K562 (cell line): ENCODE data around the gene FAM117A. TPM values are rescaled to one million over a fixed set of nuclear protein-coding genes. Genes with fewer than 3 reads are reported as not detected.
A peak's percentile ranks its signal among the peaks of the same experiment; 100 is the strongest.

Experiments
- ARID2 ChIP-seq: fragments of 450-650 bp; IDR thresholded peaks from 2 replicates; pipeline ENCODE4 v1.6.1; 2017; ENCODE audit warnings: antibody characterized with exemption, mild to moderate bottlenecking
- BHLHE40 ChIP-seq: IDR thresholded peaks from 2 replicates; pipeline ENCODE4 v1.6.1; 2011; ENCODE audit warnings: low read length, improper control_type of control experiment
- CBFB ChIP-seq: sonication (generic); formaldehyde crosslinking; IDR thresholded peaks from 2 replicates; pipeline ENCODE4 v1.4.0; 2020; ENCODE audit warnings: mild to moderate bottlenecking, missing genetic modification reagents
- CGGBP1 ChIP-seq: fragments of 250-450 bp; sonication (Bioruptor Pico); IDR thresholded peaks from 2 replicates; pipeline ENCODE4 v1.9.0; 2021; ENCODE audit warnings: mild to moderate bottlenecking
- CHAMP1 ChIP-seq: fragments of 450-650 bp; IDR thresholded peaks from 2 replicates; pipeline ENCODE4 v1.6.1; 2016; ENCODE audit warnings: mild to moderate bottlenecking
- DEAF1 ChIP-seq: fragments of 450-650 bp; formaldehyde crosslinking; IDR thresholded peaks from 2 replicates; pipeline ENCODE4 v1.4.0; 2020; ENCODE audit warnings: mild to moderate bottlenecking, moderate library complexity
- ESRRB ChIP-seq: fragments of 250-450 bp; sonication (Bioruptor Pico); IDR thresholded peaks from 2 replicates; pipeline ENCODE4 v1.5.0; 2020; ENCODE audit warnings: mild to moderate bottlenecking, moderate library complexity, borderline replicate concordance
- HNRNPUL1 ChIP-seq: fragments of 200-400 bp; formaldehyde crosslinking; IDR thresholded peaks from 2 replicates; pipeline ENCODE4 v1.6.1; 2017; ENCODE audit warnings: low read length
- MAZ ChIP-seq, 2 experiments: fragments of 450-650 bp in 1 of 2; sonication (generic) in 1 of 2; formaldehyde crosslinking; IDR thresholded peaks in 1 of 2; conservative IDR thresholded peaks in 1 of 2; 2 replicates each; pipeline versions ENCODE4 v1.4.0 to v1.5.0; 2020; ENCODE audit warnings: mild to moderate bottlenecking in 1 of 2, missing genetic modification reagents in 1 of 2
- RFX1 ChIP-seq: fragments of 450-650 bp; IDR thresholded peaks from 2 replicates; pipeline ENCODE4 v1.6.1; 2016; ENCODE audit warnings: mild to moderate bottlenecking, moderate library complexity
- RHOXF2B ChIP-seq: fragments of 250-450 bp; sonication (Bioruptor Pico); conservative IDR thresholded peaks from 2 replicates; pipeline ENCODE4 v1.5.1; 2021
- SRSF3 ChIP-seq: fragments of 200-400 bp; formaldehyde crosslinking; IDR thresholded peaks from 2 replicates; pipeline ENCODE4 v1.6.1; 2016; ENCODE audit warnings: mild to moderate bottlenecking, low read length, moderate library complexity; ENCODE audit not compliant: insufficient read depth
- ZBTB40 ChIP-seq, 2 experiments: fragments of 450-650 bp in 1 of 2; sonication (generic) in 1 of 2; formaldehyde crosslinking in 1 of 2; IDR thresholded peaks; 2 replicates each; pipeline versions ENCODE4 v1.7.1 to v1.9.0; 2016 to 2022; ENCODE audit warnings: inconsistent platforms in 1 of 2, mild to moderate bottlenecking in 1 of 2, missing genetic modification reagents in 1 of 2
- polyA plus RNA-seq, 8 experiments: library from polyadenylated mRNA; depleted of rRNA in 4 of 8; stranded (reverse) in 5 of 8; unstranded in 3 of 8; fragments of >200 nt; fragmentation: Nextera tagmentation in 2 of 8; fragmentation: Illumina TruSeq in 1 of 8; extraction: Ambion mirVana in 2 of 8; extraction: Trizol in 1 of 8; gene quantifications; 2 replicates each; pipeline versions ENCODE4 v1.2.1 to v1.2.3, GENCODE V29; 2011 to 2014; ENCODE audit warnings: inconsistent platforms in 1 of 8, missing spikeins in 1 of 8
- total RNA-seq, 7 experiments: library from RNA; depleted of rRNA in 6 of 7; stranded (reverse); fragments of >200 nt in 6 of 7; fragmentation: Illumina TruSeq in 2 of 7; extraction: Trizol in 2 of 7; gene quantifications; 2 replicates each; pipeline versions ENCODE4 v1.2.1 to v1.2.3, GENCODE V29; 2011 to 2021; ENCODE audit warnings: low replicate concordance in 1 of 7

The FAM117A gene
- total and polyA plus RNA-seq, 9 of the 15 experiments (the other 6 are each of a cell fraction or from before 2014, with no cell fraction given): 3.1 to 79.7 (median 36.6) TPM

- TF ChIP-seq ZBTB40 (IDR thresholded peaks at IDR 0.05) (no peak), ZBTB40 (CRISPR knock-in tag; IDR thresholded peaks at IDR 0.05) (no peak), SRSF3 (no peak), RFX1 (no peak), CBFB (no peak), BHLHE40 (no peak), CGGBP1 (no peak), DEAF1 (CRISPR knock-in tag) (peak; percentile 89), ARID2 (peak; percentile 90), MAZ (CRISPR knock-in tag; conservative IDR thresholded peaks at IDR 0.05 in 1 of 2, IDR thresholded peaks at IDR 0.05 in 1 of 2) (0 out of 4 replicates have a peak, but pooled peaks of 1 of the 2 experiments have one; percentile 35), CHAMP1 (no peak), RHOXF2B (no peak), HNRNPUL1 (no peak), ESRRB (CRISPR knock-in tag) (no peak)
Measured at GRCh38 chr17:49694847-49695697, 68.9 kb downstream of the FAM117A start (continued).
